HG02970 (cell line): ENCODE results near the gene TMPRSS4.
"Not testable (repeated sequence)": the region's sequence is repeated elsewhere in the genome, so short reads cannot be mapped to it uniquely, and the experiment has no call there.

Experiments used
- ATAC-seq: cut with Tn5 transposase; IDR thresholded peaks from one replicate; pipeline ENCODE4 v1.9.1; 2021; ENCODE audit warnings: mild to moderate bottlenecking, moderate library complexity, moderate number of reproducible peaks; ENCODE audit not compliant: unreplicated experiment, low FRiP score

Gene TMPRSS4

DNA sequence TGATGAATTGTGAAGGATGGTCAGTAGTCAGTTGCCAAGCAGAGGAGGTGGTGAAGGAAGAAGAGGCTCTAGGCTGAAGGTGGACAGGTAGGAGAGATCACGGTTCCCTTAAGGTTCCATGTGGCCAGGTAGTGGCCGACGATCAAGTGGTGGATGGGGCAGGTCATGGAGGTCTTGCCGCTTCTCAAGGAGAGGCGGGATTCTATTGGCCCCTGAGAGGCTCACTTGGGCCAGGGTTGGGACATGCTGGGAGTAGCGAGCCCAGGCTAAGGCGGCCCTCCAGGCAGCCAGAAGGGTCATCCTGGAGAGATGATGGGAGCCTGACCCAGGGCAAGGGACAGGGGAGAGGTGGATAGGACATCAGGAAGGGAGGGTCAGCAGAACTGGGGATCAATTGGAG, 20.9 kb upstream of the TMPRSS4 start:
- no peak for ATAC-seq

DNA sequence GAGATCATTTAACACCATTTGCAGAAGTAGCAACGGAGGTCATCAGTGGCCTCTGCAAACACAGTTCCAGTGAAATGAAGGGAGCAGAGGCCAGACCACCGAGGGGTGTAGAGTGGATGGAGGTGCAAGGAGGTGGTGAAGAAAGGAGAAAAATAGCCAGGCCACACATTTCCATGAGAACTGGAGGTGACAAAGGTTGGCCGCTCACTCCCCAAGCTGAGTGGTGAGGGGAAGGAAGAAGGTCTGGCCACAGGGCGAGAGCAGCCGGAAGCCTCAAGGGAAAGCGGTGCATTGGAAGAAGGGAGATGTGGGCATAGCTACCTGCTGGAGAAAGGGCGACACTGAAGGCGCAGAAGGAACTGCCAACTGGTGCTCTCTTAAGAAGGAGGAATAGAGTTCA, 20.1 kb upstream of the TMPRSS4 start:
- no peak for ATAC-seq

DNA sequence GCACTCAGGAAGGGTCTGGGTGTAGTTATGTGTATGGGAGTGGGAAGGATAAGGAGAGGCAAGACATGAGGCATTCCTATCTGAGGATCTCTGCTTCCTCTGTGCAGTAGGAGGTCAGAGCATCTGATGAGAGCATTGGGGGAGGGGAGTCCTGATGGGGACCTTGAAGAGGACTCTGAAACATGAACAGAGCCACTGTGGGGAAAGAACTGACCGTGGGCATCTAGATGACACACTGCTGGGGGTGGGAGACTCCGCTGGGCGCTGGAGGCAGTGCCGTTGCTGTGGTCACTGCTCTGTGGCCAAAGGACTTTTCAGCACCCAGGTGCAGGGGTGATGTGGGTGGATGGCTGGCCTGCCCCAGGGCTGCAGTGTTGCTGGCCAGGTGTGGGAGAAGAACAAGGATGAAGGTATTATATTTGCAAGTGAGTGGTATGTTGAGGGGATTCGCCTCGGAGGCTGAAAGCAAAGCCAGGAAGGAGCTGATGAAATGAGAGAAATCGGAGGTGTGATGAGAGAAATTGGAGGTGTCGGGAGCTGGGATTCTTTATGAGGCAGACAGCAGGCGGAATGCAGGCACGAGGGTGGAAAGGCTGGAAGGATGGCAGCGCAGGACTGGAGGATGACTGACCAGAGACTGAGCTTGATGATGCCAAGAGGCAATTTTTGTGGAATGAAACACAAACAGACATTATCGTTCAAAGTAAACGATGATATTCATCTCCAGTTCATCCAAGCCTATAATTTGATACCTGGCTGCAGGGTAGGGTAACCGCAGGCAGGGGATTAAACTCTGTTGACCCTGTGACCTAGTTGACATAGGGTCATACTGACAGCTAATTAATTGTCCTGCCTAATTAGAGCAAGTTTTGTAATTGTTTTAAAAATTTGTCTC, 19.4 kb upstream of the TMPRSS4 start:
- ATAC-seq: no peak

DNA sequence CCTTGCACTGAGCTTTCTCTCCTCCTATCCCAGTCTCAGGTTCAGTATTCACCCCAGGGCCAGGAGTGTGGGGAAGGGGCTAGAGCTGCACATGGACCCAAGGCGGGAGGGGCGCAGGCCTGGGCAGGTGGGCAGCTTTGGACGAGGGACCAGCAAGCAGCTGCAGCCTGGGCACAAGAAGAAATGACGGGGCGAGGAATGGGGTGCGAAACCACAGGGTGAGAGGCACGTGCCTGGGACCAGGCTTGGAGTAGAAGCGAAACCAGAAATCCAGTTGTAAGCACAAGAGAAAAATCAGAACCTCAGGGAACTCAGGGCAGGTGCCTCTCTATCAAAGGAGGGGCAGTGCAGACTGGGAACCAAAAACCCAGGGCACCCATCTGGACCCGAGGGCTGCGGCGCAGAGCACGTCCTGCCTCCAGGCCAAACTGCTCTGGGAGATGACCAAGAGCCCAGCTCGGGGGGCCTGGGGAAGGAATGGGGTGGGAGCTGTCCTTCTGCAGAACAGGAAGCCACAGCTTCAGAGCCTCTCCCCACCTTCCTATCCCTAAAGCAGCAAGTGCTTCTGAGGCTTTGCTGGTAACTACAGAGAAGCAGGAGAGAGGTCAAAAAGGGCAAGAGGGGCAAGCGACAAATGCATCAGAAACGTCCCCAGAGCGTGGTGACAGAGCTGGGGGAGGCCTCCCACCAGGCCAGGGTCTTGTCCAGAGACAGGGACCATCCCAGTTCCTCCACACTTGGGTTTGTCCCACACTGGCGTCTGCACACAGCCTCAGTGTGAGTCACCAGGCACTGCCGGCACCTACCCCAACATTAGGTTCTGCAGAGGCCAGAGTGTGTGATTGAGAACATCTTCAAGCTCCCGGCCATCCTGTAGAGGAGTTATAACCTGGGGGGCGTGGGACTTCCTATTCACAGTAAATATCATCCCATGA, 18.3 kb upstream of the TMPRSS4 start:
- no peak for ATAC-seq

DNA sequence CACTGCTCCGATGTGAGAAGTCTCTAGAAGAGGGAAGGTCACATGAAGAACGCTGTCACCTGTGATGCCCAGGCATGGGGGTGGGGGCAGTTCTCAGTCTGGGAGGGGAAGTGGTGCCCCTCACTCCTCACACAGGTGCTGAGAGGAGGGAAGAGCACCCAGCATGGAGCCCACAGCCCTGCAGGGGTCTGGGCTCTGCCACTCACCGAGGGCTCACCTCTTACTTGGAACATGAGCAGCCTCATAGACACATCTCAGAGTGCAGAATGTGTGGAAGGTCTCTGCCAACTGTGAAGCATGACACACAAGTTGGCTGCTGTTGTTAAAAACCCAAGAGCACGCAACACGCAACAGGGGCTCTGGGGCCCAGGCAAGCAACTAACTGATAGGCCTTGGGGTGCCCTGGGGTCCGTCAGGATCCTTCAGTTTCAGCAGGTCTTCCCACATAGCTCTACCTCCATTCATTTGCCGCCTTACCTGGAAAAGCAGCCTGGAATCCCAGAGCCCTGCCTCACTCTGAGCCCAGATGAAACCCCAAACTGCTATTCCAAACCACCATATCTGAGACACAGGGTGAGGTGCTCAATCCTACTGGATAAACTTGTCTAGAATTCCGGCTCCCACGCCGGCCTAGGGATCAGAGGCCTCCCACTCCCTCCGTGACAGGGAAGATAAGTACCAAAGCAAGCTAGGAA, 17.5 kb upstream of the TMPRSS4 start:
- no peak for ATAC-seq

DNA sequence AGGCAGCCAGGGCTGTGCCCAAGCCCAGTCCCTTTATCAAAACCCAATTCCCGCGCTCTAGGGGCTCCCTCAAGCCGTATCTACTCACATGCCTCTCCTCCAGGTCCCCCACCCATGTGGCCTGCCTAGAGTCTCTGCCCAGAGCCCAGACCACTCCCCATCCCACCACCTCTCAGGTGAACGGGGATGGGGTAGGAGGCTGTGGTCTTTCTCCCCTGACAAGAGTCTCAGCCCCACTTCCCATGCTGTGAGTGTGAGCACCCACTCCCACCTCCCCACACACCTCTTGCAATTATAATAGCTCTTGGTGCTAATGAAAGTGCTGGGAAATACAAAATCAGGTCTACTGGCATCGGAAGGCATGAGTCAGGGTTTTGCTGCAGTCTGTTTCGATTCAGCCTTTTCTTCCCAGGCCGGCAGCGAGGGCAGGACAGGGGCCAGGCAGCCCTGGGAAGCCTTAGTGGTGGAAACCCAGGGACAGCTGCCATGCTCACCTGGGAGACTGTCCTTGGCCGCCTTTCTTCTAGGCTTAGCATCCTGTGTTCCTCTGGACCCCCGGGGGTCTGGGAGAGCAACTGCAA, 16.7 kb upstream of the TMPRSS4 start:
- no peak for ATAC-seq

DNA sequence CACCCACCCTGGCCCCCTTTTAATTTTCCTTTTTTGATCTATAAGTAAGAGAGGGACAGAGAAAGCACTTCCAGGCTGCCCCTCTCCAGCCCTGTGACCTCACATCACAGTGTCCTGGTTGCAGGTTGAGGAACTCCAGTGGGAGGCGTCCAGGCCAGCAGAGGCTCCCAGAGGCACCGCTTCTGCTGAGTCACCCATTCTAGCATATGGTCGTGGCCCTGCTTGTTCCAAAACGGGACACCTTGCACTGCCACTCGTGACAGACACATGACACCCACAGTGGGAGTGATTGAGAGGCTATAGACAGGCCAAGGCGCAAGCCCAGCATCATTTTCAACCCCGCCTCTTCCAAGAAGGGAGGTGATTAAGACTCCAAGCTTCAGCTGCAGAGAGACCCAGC, 16.0 kb upstream of the TMPRSS4 start:
- ATAC-seq: no peak

DNA sequence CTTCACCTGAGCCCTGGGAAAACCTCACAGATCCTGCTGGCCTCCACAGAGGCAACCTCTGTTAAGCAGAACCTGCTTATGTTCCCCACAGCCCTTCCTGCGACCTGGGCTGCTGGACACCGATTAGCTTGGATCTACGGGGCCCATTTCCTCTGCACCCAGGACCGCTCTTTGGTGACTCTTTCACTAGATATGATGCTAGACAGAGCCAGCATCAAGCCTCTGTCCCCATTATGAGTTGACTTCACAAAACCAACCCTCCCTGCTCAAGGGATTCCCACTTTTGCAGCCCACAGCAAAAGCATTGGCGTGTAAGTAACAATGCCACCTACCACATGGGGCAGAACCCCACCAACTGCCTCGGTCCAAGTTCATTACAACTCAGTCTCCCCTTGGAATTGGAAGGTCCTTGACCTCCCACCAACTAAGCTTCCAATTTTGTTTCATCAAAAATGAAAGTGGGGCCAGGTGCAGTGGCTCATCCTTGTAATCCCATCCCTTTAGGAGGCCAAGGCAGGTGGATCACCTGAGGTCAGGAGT, 15.2 kb upstream of the TMPRSS4 start:
- no peak for ATAC-seq

DNA sequence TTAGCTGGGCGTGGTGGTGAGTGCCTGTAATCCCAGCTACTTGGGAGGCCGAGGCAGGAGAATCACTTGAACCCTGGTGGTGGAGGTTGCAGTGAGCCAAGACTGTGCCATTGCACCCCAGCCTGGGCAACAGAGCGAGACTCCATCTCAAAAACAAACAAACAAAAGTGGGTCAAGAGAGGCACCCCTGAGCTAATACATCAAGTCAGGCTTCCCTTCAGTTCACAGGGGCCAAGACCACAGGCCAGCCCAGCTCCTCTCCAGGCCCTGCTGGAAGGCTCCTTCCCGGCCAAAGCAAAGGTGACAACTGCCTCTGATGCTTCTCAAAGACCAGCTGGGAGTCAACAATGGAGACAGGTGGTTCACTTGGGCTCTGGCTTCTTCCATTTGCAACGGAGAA, 14.7 kb upstream of the TMPRSS4 start:
- not testable (repeated sequence) for ATAC-seq

DNA sequence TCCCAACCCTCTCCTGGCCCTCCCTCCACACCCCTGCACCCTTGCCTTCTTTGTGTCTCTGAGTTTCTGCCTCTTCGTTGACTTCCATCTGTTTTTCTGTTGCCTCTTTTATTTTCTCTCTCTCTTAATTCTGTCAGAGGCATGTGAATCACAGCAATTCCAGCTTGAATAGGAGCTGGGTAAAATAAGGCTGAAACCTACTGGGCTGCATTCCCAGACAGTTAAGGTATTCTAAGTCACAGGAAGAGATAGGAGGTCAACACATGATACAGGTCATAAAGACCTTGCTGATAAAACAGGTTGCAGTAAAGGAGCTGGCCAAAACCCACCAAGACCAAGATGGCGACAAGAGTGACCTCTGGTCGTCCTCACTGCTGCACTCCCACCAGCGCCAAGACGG, 14.2 kb upstream of the TMPRSS4 start:
- not testable (repeated sequence) for ATAC-seq

DNA sequence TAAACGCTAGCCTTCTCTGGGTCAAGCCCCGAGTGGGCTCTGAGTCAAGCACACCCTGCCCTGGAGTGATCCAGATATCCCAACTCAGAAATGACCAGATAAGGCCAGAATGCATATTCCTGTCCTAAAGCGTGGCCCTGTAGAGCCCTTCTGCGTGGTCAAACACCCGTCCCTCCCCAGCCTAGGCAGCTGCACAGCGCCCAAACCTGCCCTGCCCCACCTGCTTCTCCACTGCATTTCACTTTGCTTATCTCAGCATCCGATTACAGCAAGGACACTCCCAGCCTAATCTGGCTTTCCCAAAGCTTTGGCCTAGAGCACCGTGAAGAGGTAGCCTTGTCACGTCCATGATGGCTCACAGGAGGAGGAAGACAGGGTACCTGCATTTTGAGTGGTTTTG, 11.9 kb upstream of the TMPRSS4 start:
- no peak for ATAC-seq

DNA sequence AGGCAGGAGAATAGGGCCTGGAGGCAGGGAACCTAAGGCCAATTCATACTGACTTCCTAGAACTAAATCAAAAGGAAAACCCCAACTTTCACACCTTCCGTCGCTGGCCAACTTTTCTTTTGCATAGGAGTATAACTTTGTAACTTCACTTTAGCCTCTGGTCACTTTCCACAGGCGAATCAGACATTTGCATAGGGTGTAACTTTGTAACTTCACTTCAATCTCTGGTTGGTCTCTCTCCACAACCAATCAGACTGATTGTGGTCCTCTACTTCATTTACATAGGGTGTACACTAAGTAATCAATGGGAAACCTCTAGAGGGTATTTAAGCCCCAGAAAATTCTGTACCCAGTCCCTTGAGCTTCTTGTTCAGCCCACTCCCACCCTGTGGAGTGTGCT, 11.5 kb upstream of the TMPRSS4 start:
- no peak for ATAC-seq

DNA sequence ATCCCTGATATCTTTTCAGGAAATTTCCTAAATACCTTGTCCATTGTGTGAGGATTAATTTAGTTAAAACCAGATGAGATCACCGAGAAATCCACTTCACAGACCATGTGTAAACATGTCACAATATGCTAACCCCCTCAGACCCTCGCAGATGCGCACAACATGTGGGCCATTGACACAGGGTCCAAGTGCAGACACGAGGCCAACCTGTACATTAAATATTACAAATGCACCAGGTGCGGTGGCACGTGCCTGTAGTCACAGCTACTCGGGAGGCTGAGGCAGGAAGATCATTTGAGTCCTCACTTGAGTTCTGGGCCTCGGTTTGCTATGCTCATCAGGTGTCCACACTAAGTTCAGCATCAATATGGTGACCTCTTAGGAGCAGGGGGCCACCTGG, 9.9 kb upstream of the TMPRSS4 start:
- ATAC-seq: no peak

DNA sequence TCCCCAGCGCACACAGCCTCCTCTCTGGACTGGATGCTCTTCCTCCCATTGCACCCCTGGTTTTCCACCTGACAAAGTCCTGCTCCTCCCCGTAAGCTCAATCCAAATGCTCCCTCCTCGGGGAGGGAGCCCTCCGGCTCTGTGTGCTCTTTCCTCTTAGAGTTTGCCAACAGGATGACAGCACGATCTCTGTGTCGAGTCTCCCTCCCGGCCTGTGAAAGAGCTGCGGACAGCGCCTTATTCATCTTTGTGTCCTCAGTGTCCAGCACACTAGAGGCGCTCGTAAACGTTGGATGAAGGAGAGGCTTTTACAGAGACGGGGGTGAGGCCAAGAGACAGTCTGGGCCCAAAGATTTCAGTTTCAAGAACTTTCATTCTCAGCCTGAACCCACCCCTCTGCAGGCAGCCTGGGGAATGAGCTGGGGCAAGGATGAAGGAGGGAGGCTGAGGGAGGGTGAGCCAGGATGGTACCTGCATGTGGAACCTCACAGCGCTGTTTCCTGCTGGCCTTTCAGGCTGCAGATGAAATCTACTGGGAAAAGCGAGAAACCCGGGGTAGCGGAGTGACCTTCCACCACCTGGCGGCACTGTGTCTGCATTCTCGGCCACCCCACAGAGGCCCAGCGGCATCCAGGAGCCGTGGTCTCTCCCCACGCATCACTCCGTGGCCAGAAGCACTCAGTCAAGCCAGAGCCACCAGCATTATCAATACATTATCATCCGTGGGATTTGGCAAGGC, 8.5 kb upstream of the TMPRSS4 start:
- no peak for ATAC-seq

DNA sequence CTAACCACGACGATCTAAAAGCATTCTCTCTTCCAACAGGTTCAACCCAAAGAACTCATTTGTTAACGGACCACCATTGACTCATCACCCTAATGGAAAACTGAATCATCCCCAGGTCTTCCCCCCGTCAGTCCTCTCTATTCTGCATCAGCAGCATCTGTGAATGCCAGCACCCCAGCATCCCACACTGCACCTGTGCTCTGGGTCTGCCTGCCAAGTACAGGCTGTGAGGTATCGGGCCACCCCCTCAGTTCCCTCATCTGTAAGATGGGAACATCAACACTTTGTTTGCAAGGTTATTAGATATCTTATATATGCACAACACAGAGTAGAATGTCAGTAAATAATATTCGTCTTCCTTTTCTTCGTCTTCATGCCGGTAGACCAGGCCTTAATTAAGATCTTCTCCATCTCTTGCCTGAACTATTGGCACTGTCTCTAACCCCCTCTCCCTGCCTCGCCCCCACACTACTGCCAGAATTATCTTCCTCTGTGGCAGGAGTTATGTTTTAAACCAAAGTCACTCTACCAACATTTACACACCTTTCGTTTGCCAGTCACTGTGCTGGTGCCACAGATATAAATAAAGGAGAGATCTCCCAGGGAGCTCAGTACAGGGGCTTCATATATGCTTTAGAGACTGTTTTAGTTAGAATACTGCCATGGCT, 7.8 kb upstream of the TMPRSS4 start:
- no peak for ATAC-seq

DNA sequence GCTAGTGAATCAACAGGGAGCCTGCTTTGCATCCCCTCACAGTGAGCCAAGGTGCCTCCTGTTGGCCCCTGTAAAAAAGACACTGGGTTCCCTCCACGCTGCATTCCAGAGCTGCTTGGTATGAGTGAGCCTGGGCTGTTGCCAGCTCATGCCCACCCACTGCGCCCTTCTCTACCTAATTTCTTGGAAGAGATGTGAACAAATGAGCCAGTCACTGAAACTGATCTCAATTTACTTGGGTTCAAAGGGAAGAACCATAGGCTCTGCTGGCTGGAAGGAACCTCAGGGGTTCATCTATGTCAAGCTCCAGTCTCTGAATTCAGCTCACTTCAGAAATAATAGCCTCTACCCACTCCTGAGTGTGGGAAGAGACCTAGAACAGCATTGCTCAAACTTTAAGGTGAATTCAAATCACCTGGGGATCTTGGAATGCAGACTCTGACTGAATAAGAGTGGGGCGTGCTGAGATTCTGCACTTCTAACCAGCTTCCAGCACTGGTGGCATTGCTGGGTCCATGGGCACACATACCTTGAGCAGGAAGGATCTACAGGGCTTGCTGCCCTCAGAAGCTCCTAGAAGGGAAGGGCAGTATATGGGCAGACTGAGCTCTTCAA, 5.4 kb upstream of the TMPRSS4 start:
- ATAC-seq: no peak

DNA sequence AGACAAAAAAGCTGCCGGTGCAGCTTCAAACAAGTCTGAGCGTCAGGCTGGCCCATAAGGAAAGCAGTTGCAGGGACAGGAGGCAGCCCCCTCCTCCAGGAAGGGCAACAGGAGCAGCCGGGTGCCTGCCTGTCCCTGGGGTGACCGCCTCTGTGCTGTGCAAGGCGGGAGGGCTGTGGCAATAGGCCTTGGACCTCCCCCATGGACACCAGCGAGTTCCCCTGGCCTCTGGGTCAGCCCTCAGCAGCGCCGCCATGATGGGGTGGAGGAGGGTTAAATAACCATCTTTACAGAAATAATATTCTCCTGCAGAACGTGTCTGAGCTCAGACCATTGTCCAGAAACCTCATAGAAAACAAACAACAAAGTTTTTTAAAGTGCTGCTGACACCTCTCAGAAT, 3.3 kb upstream of the TMPRSS4 start:
- no peak for ATAC-seq

DNA sequence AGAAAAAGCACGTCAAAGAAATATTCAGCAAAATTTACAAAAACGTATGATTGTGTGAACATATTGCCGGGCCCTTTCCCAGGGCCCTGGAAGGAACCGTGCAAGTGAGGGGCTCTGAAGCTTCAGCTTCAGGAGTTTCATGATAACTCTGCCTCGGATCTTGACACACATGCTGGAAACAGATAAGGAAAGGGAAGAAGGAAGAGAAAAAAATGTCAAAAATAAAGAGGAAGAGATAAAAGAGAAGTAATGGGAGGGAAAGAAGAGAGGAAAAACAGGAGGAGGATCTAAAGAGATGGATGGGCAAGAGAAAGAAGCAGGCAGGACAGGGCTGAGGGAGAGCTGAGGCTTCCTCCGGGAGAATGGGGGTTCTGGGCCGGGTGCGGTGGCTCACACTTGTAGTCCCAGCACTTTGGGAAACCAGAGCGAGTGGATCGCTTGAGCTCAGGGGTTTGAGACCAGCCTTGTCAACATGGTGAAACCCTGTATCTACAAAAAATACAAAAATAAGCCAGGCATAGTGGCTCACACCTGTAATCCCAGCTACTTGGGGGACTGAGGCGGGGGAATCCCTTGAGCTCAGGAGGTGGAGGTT, 2.7 kb upstream of the TMPRSS4 start:
- ATAC-seq: no peak
